ENCODE measurements around the gene NPTXR.
A peak's percentile ranks its signal among the peaks of the same experiment; 100 is the strongest.

The NPTXR gene

DNA sequence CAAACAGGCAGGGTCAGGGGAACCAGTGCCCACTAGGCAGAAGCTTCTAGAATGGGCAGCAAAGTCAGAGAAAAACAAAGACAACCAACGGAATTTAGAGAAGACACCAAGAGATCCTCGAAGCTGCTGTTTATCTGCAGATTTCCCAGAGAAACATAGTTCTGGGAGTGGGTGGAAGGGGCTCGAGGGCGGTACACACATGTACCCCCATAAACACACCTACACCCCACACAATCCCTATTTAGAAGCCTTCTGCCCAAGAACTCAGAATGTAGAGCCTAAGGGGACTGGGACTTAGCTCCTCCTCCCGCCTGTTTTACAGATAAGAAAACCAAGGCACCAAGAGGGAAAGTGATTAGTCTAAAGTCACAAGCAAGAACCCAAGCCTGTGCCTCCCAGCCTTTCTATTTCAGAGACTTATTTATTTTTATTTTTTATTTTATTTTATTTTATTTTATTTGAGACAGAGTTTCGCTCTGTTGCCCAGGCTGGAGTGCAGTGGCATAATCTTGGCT is 6.4 kb downstream of the NPTXR start:
- H3K4me3 ChIP-seq (ENCODE audit: low read depth, low read length): no peak overlapping the region
- no peak for DNase-seq (ENCODE audit: low read depth)

DNA sequence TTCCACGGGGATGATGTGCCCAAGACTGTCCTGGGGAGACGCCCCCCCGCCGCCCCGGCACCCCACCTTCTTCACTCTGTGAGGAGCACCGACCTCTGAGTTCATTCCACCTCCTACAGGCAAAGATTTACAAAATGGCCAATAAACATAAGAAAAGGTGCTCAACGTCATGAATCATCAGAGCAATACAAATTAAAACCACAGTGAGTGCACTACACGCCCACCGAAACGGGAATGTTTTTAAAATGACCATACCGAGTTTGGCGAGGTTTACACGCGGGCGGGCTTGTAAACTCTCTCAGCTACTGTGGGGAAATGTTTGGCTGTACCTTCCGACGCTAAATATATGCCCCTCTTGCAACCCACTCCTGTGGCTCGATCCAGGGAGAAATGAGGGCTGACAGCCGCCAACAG is 7.9 kb downstream of the NPTXR start:
- peak; percentile 8 for DNase-seq (ENCODE audit: low read depth)
- no peak overlapping the region for H3K4me3 ChIP-seq (ENCODE audit: low read depth, low read length)

DNA sequence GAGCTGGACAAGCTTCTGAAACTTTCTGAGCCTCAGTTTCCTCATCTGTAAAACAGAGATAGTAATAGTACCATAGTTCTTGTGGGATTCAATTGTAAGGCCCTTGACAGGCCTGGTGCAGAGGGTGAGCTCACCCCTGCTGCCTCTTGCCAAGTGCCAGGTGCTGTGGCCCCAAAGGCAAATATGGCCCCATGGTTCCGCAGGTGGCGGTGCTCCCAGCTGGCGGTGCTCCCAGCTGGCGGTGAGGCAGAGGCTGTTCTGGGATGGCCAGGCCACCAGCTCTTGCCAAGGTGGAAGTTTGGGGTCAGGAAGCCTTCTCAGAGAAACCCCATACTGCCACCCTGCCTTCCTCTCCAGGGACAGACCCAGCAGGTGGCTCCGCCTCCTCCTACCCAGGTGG is 8.8 kb downstream of the NPTXR start:
- DNase-seq (ENCODE audit: low read depth): no peak

GRCh38 chr22:38834215-38834953 is 9.4 kb downstream of the NPTXR start:
- DNase-seq (ENCODE audit: low read depth): no peak
- H3K4me3 ChIP-seq (ENCODE audit: low read depth, low read length): no peak overlapping the region

More for the DNA sequence above, 8.8 kb downstream of the NPTXR start:
- no peak overlapping the region for H3K4me3 ChIP-seq (ENCODE audit: low read depth, low read length)

DNA sequence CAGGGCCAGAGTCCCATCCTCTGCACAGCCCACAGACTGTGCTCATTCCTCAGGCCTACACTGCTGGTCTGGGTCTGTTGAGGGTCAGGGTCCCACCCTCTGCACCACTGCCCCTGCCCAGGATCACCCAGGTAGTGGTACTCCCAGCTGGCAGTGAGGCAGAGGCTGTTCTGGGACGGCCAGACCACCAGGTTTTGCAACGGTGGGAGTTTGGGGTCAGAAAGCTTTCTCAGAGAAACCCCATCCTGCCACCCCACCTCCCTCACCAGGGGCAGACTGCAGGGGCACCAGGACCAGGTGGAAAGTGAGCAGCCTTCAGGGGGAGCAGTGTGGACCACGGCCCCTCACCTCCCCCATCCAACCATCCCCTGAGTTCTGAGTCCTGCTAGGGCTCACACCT is 10.8 kb downstream of the NPTXR start:
- DNase-seq (ENCODE audit: low read depth): no peak
- H3K4me3 ChIP-seq (ENCODE audit: low read depth, low read length): no peak overlapping the region

GRCh38 chr22:38832005-38832978 is 11.5 kb downstream of the NPTXR start:
- no peak overlapping the region for H3K4me3 ChIP-seq (ENCODE audit: low read depth, low read length)
- no peak for DNase-seq (ENCODE audit: low read depth)

DNA sequence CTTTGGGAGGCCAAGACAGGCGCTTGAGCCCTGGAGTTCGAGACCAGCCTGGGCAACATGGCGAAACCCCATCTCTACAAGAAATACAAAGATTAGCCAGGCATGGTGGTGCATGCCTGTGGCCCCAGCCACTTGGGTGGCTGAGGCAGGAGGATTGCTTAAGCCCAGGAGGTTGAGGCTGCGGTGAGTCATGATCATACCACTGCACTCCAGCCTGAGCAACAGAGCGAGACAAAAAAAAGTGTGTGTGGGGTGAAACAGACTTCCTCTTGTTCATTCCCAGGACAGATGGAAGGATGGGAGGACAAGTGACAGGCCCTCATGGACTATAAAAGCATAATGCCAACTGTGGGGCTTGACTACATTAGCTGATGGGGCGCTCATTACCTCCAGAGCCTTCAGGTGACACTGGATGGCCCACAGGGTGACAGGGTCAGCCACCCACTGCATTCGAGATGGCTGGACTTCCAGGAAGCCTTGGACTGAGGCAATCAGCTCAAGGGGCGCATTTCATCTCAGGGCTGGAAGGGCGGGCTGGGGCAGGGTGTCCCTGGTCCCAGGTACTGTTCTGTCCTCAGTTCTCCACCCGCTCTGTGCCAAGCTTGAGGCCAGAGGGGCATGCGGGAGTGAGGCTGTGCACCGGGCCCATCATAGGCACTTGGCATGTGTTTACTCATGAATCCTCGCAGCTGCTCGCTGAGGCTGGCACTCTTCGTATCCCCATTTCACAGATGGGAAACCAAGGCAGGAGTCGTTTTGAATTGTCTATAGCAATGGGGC is 12.5 kb downstream of the NPTXR start:
- peak; percentile 8 for DNase-seq (ENCODE audit: low read depth)
- H3K4me3 ChIP-seq (ENCODE audit: low read depth, low read length): no peak overlapping the region

DNA sequence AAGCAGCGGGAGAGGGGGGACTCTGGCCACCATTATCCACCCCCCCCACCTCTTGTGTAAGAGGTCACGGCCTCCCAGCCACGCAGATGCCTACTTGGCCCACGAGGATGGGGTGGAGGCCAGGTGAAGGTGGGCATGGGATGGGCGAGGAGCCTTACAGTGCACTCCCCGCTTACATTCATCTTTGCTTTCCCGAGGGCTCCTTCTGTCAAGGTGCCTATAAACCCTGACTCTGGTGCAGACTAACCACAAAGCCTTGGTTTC is 13.1 kb downstream of the NPTXR start:
- no peak overlapping the region for H3K4me3 ChIP-seq (ENCODE audit: low read depth, low read length)
- DNase-seq (ENCODE audit: low read depth): no peak

- no peak for DNase-seq (ENCODE audit: low read depth)
- H3K4me3 ChIP-seq (ENCODE audit: low read depth, low read length): no peak overlapping the region
Measured at GRCh38 chr22:38830026-38830844, 13.6 kb downstream of the NPTXR start.

DNA sequence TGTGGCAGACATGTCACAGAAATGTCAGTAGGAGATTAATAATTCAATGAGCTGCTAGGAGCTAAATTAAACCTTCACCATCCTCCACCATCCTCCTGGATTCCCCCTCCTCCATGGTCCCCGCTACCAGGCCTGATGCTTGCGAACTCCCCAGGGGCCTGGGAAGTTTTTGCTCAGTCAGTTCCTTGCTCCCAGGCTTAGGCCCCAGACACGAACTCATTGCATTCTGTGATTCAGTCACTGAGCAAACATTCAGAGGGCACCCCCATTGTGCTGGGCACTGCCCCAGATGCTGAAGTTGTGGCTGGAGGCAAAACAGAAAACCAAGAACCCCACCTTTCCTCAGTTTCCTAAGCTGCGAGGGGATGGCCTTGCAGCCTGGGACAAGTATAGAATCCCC is 14.3 kb downstream of the NPTXR start:
- H3K4me3 ChIP-seq (ENCODE audit: low read depth, low read length): no peak overlapping the region
- no peak for DNase-seq (ENCODE audit: low read depth)

- DNase-seq (ENCODE audit: low read depth): no peak
Measured at GRCh38 chr22:38828616-38829205, 15.1 kb downstream of the NPTXR start.

DNA sequence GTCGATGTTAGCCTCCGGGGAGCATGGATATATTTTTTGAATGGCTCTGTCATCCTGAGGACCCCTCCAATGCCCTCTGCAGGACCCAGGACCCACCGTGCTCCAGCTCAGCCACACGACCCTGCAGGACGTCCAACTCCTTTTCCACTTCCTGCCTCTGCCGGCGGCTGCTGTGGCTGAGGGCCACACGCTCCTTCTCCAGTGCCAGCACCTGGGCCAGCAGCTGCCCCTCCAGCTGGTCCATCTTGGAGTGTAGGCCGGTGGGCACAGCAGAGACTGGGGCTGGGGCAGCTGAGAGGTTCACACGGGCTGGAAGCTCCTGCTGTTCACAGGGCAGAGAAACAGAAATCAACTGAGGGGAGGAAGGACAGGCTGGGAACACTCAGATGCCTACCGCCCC is 15.6 kb downstream of the NPTXR start:
- no peak for DNase-seq (ENCODE audit: low read depth)
- no peak overlapping the region for H3K4me3 ChIP-seq (ENCODE audit: low read depth, low read length)

More at GRCh38 chr22:38828616-38829205, 15.1 kb downstream of the NPTXR start:
- no peak overlapping the region for H3K4me3 ChIP-seq (ENCODE audit: low read depth, low read length)

GRCh38 chr22:38827510-38827909 is 16.3 kb downstream of the NPTXR start:
- DNase-seq (ENCODE audit: low read depth): no peak
- no peak overlapping the region for H3K4me3 ChIP-seq (ENCODE audit: low read depth, low read length)

DNA sequence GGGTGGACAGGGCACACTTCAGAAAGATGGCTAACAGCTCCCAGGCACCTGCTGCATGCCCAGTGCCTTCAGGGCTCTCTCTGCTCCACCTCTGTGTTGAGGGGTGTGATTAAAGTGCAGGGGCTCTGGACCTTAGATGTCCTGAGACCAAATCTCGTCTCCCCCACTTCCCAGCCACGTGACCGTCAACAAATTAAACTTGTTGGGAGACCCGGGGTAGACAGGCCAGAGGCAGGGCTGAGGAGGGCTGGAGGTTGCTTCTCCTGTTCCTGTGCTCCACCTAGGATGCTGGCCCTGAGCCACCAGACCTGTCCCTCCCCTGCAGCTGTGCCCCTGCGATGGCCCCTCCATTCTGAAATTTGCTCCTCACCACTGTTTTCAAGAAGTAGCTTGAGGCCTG is 17.0 kb downstream of the NPTXR start:
- no peak for DNase-seq (ENCODE audit: low read depth)
- no peak overlapping the region for H3K4me3 ChIP-seq (ENCODE audit: low read depth, low read length)

DNA sequence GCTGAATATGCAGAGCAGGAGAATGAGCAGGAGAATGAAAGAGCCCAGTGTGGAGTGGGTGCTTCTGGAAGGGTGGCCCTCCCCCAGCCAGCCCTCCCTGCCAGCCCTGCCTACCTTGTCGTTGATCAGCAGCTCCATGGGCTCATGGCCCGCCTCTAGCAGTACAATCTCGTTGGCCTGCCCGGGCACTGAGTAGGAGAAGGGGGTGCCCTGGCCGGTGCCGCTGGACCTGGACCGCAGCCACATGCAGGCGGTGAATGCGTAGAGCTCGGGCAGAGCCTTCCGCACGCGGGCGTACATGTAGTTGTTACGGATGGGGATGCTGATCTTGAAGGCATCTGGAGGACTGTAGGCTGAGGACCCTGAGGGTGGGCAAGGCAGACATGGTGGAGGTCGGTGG is 17.4 kb downstream of the NPTXR start:
- no peak overlapping the region for H3K4me3 ChIP-seq (ENCODE audit: low read depth, low read length)
- no peak for DNase-seq (ENCODE audit: low read depth)

DNA sequence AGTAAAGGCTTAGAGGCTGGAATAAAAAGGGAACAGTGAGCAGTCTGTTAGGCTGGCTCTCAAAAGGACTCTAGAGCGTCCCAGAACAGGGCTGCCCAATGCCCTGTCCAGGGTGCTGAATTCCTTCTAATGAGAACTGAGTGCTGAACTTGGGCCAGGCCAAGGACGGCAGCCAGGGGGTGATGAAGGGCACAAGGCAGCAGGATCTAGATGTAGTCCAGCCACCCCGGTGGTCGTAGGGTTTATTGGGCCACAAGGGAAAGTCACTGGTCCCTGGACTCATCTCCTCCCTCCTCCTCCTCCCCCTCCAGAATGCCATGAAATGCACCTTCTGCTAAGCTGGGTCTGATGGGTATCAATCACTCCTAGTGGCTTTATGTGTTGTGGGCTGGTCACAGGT is 19.2 kb downstream of the NPTXR start:
- peak; percentile 28 for DNase-seq (ENCODE audit: low read depth)
- no peak overlapping the region for H3K4me3 ChIP-seq (ENCODE audit: low read depth, low read length)

GRCh38 chr22:38823637-38824036 is 20.2 kb downstream of the NPTXR start:
- no peak overlapping the region for H3K4me3 ChIP-seq (ENCODE audit: low read depth, low read length)
- DNase-seq (ENCODE audit: low read depth): no peak

GRCh38 chr22:38823076-38823475 is 20.8 kb downstream of the NPTXR start:
- no peak overlapping the region for H3K4me3 ChIP-seq (ENCODE audit: low read depth, low read length)
- no peak for DNase-seq (ENCODE audit: low read depth)

DNA sequence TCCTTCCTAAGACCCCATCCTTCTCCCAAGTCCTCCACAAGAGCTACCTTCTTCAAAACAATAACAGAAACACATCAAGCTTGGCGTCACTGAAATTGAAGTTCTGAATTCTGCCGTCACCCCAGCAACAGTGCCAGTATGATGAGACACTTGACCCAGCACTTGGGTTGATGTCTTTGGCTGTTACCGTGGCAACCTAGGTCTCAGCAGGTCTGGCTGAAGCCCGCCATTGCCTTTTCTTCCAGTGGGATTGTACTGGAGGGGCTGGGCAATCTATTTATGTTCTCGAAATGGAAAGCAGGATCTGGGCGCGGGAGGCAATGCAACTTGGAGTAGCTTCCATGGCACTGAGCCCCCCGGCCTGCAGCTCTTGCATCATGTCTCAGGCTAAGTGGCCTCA is 23.8 kb downstream of the NPTXR start:
- no peak overlapping the region for H3K4me3 ChIP-seq (ENCODE audit: low read depth, low read length)
- no peak for DNase-seq (ENCODE audit: low read depth)
